SH-SY5Y (cell line): Measurements from ENCODE around the gene TEX14.

Source experiments
- GATA2 ChIP-seq: IDR thresholded peaks from 2 replicates; pipeline ENCODE4 v1.6.1; 2011; ENCODE audit warnings: mild to moderate bottlenecking, low read depth, low read length
- GATA3 ChIP-seq: IDR thresholded peaks from 2 replicates; pipeline ENCODE4 v1.6.1; 2011; ENCODE audit warnings: low read depth, mild to moderate bottlenecking, low read length, moderate library complexity

Gene TEX14

DNA sequence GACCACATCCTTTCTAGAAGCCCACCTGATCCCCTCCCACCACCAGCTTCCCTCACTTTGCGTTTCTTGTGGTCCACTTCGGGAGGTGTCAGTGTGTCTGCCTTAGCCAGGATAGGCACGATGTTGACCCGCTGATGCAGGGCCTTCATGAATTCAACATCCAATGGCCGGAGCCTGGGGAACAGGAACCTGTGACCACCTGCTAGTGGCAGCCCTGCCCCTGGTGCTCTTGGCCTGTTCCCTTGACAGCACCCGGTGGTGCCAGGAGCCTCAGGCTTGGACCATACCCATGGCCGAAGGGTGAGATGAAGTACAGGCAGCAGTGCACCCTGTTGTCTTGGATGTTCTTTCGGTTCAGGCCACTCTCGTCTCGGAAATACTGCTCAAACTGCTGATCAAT is 170.2 kb downstream of the TEX14 start:
- TF ChIP-seq GATA2 = no peak
- no peak for TF ChIP-seq GATA3

- TF ChIP-seq GATA3 = no peak
- TF ChIP-seq GATA2 = no peak
These were observed 170.9 kb downstream of the TEX14 start for GRCh38 chr17:58520843-58521430.

GRCh38 chr17:58517928-58518609 is 173.8 kb downstream of the TEX14 start:
- TF ChIP-seq GATA2 (no peak), GATA3 (no peak)

- no peak for TF ChIP-seq GATA2
- no peak for TF ChIP-seq GATA3
These were observed 174.4 kb downstream of the TEX14 start for GRCh38 chr17:58517378-58517927.

GRCh38 chr17:58516644-58517377 is 175.0 kb downstream of the TEX14 start:
- TF ChIP-seq GATA2 (no peak), GATA3 (no peak)

DNA sequence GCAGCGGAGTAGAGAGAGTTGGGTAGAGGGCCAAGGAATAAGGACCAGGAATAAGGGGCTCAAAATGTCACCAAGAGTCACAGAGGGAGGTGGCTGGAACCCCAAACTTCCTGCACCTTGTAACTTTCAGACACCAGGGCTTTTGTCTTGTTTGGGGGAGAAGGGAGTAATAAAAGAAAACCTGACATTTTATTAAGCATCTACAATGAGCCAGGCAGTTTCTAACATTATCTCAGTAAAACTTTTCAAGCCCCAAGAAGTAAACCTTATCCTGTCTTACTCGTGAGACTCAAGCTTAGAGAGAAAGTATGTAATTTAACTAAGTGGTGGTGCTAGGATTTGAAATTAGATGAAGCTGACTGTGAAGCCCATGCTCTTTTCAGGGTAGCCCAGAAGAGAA is 176.6 kb downstream of the TEX14 start:
- TF ChIP-seq GATA2 = no peak
- TF ChIP-seq GATA3 = no peak

- no peak for TF ChIP-seq GATA2
These were observed 177.1 kb downstream of the TEX14 start for GRCh38 chr17:58514770-58515157.

DNA sequence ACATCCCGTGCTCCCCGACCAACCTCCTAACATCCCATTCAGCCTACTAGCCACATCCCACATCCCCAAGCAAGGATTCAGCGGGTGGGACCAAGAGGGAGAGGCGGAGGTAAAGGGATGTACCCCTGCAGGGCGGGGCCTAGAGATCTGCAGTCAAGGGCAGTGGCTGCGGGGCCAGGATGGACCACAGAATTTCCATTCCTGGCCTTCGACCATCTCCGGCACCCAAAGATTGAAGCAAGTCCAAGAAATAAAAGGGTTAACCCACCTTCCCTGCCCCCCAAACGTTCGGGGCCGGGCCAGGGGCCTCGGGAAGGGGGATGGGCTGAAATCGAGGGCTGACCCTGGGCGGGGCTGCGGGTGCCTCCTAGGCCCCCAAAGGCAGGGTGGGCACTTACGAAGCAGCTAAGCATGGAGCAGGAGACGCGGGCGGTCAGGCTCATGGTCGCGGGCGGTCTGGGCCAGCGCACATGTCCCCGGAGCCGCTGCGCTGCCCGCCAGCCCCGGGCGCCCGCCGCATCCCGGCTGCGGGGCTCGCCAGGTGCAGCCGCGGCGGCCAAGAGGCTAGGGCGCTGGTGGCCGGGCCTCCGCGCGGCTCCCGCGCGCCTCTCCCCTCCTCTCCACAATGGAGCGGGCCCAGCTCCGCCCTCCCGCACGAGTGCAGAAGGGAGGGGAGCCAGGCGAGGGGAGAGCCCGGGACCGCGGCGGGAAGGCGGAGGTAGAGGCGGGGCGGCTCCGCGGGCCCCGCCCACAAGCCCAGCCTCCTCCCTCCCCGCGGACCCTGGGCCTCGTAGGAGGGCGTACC is 177.7 kb downstream of the TEX14 start, which contains the start of gene MTMR4:
TSS of gene MTMR4 (minus strand) at position 674 of the 805 bp plus-strand sequence. CDS start at position 443, 231 bp downstream.
- TF ChIP-seq GATA3 = no peak
- no peak; the same call in 1 of the 2 replicates for TF ChIP-seq GATA2

DNA sequence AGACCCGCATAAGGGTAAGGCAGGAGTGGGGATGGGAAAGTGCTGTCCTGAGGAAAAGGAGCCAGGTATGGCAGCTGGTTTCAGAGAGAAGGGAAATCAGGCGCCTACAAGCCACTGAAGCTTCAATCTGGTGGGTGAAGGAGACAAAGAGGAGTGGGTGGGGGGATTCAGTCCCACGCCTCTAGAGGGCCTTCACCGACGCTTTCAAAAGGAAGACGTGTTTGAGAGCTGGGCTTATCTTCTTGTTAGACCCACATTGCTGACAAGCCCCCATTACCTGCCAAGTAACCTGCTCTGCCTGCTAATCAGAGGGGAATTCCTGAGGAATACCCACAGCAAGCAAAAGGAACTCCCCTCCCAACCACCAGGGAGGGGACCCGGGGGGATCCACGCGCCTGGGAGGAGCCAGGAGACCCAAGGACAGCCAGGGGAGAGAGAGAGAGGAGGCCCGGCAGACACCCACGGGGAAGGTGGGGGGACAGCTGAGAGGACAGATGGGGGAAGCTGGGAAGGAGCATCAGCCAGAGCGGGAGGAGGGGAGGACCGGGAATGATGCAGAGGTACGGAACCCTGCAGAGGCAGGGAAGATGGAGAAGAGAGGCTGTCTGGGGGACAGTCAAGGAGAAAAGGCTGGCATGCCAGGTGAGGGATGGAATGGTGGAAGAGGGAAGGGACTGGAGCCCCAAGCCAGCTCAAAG is 178.4 kb downstream of the TEX14 start:
- TF ChIP-seq GATA2 (no peak), GATA3 (no peak)

DNA sequence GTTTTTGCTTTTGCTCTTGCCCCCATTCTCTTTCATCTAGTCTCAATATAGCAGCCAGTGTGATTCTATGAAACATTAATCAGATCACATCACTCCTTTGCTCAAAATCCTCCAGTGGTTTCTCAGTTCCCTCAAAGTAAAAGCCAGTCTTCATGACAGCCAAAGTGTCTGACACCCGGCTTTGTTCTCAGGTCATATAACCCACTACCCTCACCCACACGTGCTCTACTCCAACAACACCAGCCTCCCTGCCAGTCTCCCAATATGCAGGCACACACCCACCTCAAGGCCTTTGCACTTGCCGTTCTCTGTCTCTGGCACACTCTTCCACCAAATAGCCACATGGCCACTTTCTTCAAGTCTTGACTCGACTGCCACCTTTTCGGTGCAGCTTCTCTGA is 181.8 kb downstream of the TEX14 start:
- no peak for TF ChIP-seq GATA2
- no peak for TF ChIP-seq GATA3

GRCh38 chr17:58508341-58509067 is 183.3 kb downstream of the TEX14 start:
- TF ChIP-seq GATA3 (no peak), GATA2 (no peak)

- TF ChIP-seq GATA2 (no peak), GATA3 (no peak)
These were observed 184.7 kb downstream of the TEX14 start for GRCh38 chr17:58507123-58507634.
